ENCODE results near the gene IL1RAP. TPM values are rescaled to one million over a fixed set of nuclear protein-coding genes. Genes with fewer than 3 reads are reported as not detected.

Gene IL1RAP
- total and polyA plus RNA-seq, 2 experiments from 2014 or later, result 3.2 to 8.9 TPM

DNA sequence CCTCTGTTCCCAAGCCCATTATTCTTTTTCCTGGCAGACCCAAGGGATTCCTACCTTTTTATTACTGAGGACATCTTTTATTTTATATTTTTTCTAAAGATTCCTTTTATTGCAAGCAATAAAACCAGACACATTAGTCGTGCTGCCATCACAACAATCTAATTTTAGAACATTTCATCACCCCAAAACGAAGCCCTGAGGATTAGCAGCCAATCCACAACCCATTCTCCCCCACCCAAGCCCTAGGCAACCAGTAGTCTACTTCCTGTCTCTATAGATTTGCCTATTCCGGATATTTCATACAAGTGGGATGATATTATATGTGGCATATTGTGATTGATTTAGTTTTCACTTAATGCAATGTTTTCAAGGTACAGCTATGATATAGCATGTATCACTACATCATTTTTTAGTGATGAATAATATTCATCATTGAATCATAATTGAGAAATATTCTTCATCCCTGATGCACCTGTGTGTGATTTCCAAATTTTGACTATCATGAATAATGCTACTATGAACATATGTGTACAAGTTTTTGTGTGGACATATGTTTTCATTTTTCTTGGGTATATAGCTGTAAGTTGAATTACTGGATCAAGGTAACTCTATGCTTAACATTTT, 65.7 kb downstream of the IL1RAP start:
- H3K27ac ChIP-seq, result no peak overlapping the region
- no peaks in the 10 kb centered on the region for H3K36me3 ChIP-seq
- H3K4me3 ChIP-seq, result no peak overlapping the region
- H3K4me1 ChIP-seq (ENCODE audit: low read depth), result peaks cover 17% of the 10 kb centered on the region
- TF ChIP-seq, protein P1, sequence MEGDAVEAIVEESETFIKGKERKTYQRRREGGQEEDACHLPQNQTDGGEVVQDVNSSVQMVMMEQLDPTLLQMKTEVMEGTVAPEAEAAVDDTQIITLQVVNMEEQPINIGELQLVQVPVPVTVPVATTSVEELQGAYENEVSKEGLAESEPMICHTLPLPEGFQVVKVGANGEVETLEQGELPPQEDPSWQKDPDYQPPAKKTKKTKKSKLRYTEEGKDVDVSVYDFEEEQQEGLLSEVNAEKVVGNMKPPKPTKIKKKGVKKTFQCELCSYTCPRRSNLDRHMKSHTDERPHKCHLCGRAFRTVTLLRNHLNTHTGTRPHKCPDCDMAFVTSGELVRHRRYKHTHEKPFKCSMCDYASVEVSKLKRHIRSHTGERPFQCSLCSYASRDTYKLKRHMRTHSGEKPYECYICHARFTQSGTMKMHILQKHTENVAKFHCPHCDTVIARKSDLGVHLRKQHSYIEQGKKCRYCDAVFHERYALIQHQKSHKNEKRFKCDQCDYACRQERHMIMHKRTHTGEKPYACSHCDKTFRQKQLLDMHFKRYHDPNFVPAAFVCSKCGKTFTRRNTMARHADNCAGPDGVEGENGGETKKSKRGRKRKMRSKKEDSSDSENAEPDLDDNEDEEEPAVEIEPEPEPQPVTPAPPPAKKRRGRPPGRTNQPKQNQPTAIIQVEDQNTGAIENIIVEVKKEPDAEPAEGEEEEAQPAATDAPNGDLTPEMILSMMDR (IDR thresholded peaks at IDR 0.05; ENCODE audit: low read depth, low read length), result no peak
- H3K9me3 ChIP-seq (ENCODE audit: low read depth), result no peaks in the 10 kb centered on the region
- no peaks in the 10 kb centered on the region for H3K27me3 ChIP-seq
- no peak for DNase-seq (ENCODE audit: low read depth in 1 of 2, low spot score in 1 of 2)

DNA sequence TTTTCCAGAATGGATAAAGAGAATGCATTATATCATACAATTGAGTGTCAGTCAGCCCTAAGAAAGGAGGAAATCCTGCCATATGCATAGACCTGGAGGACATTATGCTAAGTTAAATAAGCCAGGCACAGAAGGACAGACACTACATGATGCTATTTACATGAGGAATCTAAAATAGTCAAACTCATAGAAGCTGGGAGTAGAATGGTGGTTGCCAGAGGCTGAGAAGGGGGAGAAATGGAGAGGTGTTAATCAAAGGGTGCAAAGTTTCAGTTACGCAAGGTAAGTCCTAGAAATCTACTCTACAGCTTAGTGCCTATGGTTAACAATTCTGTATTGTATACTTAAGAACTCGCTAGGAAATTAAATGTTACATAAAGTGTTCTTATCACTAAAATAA, 66.5 kb downstream of the IL1RAP start:
- H3K4me3 ChIP-seq, result no peak overlapping the region
- no peaks in the 10 kb centered on the region for H3K27me3 ChIP-seq
- H3K4me1 ChIP-seq (ENCODE audit: low read depth), result peaks cover 17% of the 10 kb centered on the region
- H3K27ac ChIP-seq, result peak overlapping the region; percentile 80
- H3K9me3 ChIP-seq (ENCODE audit: low read depth), result no peaks in the 10 kb centered on the region
- no peak for DNase-seq (ENCODE audit: low read depth in 1 of 2, low spot score in 1 of 2)
- TF ChIP-seq, protein P1 (IDR thresholded peaks at IDR 0.05; ENCODE audit: low read depth, low read length), result no peak
- H3K36me3 ChIP-seq, result no peaks in the 10 kb centered on the region

DNA sequence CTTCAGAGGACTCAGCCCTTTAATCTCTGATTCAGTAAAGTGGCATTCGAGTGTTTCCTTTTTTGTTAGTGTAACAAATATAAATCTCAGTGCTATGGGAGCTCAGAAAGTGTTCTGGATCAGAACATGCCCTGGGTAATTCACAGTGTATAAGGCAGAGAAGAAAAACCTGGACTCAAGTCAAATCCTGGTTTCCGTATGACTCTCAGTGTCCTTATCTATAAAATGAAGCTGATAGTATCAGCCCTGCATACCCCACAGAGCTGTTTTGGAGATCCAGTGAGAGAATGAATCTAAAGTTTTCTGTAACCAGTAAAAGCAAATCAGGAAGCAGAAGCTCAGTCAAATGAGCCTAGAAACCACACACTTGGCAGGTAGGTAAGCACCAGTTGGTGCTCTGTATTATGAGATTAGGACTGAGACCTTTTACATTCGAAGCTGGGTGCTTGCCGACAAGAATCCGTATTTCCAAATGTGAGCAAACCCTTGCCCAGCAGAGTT, 67.2 kb downstream of the IL1RAP start:
- TF ChIP-seq, protein P1 (IDR thresholded peaks at IDR 0.05; ENCODE audit: low read depth, low read length), result no peak
- H3K4me1 ChIP-seq (ENCODE audit: low read depth), result peaks cover 20% of the 10 kb centered on the region
- H3K9me3 ChIP-seq (ENCODE audit: low read depth), result no peaks in the 10 kb centered on the region
- H3K36me3 ChIP-seq, result no peaks in the 10 kb centered on the region
- no peak overlapping the region for H3K4me3 ChIP-seq
- DNase-seq (ENCODE audit: low read depth in 1 of 2, low spot score in 1 of 2), result peak; percentile 32 to 74
- H3K27me3 ChIP-seq, result no peaks in the 10 kb centered on the region
- H3K27ac ChIP-seq, result peak overlapping the region; percentile 80

DNA sequence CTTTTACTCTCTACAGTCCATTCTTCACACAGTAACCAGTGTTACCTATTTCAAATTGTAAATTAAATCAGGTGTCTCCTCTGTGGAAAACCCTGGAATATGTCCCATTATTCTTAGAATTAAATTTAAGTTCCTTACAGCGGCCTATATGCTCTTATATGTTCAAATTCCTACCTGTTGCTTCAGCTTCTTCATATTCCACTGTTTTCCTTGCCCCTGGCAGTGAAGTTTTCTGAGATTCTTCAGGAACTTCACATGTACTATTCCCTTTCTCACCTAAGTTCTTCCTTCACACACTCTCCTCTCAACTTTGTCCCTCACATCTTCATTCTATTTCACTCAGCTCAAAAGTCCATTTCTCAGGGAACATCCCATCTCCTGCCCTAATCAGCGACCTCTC, 68.8 kb downstream of the IL1RAP start:
- DNase-seq (ENCODE audit: low read depth in 1 of 2, low spot score in 1 of 2), result no peak
- Histone ChIP-seq H3K9me3 (ENCODE audit: low read depth) (no peaks in the 10 kb centered on the region), H3K4me3 (no peak overlapping the region), H3K36me3 (no peaks in the 10 kb centered on the region), H3K4me1 (ENCODE audit: low read depth) (peaks cover 32% of the 10 kb centered on the region), H3K27me3 (no peaks in the 10 kb centered on the region), H3K27ac (no peak overlapping the region)
- TF ChIP-seq, protein P1 (IDR thresholded peaks at IDR 0.05; ENCODE audit: low read depth, low read length), result no peak

DNA sequence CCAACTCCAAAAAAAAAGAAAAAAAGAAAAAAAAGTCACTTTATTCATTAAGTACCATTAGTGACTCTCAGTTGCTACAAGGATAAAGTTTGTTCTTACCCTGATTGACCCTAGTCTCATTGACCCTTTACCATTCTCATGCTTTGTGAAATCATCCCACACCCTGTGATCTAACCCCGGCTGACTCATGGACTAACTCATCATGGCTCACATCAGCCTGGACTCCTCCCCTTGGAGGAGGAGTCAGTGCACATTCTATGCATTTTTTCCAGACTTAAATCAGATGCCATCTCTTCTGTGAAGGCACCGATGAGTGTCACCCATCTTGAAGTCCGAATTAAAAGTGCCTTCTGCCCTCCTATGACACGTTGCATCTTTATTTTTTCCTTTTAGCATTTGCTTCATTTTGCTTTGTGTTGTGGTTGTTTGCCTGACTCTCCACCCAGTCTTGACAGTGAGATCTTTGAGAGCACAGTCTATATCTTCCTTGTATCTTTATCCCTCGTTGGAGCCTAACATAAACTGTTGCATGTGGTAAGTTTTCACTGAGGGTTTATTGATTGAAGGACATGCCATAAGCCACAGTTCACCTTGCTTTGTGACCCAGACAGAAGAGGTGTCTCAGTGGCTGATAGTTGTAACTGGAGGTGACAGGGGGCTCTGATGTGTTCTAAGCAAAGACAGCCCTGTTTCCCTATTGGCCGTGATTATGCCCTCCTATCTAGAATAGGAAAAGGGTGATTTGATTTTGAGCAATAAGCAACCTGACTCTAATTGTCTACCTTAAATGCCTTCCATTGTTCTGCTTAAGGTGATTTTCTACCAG, 72.1 kb downstream of the IL1RAP start:
- no peaks in the 10 kb centered on the region for H3K9me3 ChIP-seq (ENCODE audit: low read depth)
- no peaks in the 10 kb centered on the region for H3K36me3 ChIP-seq
- no peaks in the 10 kb centered on the region for H3K27me3 ChIP-seq
- TF ChIP-seq, protein P1 (IDR thresholded peaks at IDR 0.05; ENCODE audit: low read depth, low read length), result no peak
- peak in 1 of 2 donors; percentile 94 for DNase-seq (ENCODE audit: low read depth in 1 of 2, low spot score in 1 of 2)
- H3K27ac ChIP-seq, result no peak overlapping the region
- peaks cover 36% of the 10 kb centered on the region for H3K4me1 ChIP-seq (ENCODE audit: low read depth)
- no peak overlapping the region for H3K4me3 ChIP-seq

All from cardiac muscle cell (in vitro differentiated cells and primary cell).